ENCODE measurements around the gene HERPUD1. TPM values are rescaled to one million over a fixed set of nuclear protein-coding genes. Genes with fewer than 3 reads are reported as not detected.

HERPUD1 gene
- total and polyA plus RNA-seq, 2 donors from 2014 or later, result 209 to 234 TPM

GRCh38 chr16:56918467-56919012 lies 13.4 kb upstream of the HERPUD1 start:
- Histone ChIP-seq H3K27me3 (ENCODE audit: control insufficient read depth, insufficient read depth, low read length) (no peaks in the 10 kb centered on the region), H3K36me3 (ENCODE audit: control insufficient read depth in 2 of 3, insufficient read depth in 3 of 3, low read length in 3 of 3) (no peaks in the 10 kb centered on the region), H3K9ac (ENCODE audit: low read length in 3 of 3) (no peak overlapping the region), H3K4me3 (ENCODE audit: low read length in 3 of 3) (no peak overlapping the region), H3K27ac (ENCODE audit: low read depth in 2 of 2, low read length in 2 of 2) (no peak overlapping the region), H3K4me1 (ENCODE audit: control insufficient read depth in 2 of 3, insufficient read depth in 2 of 3, low read depth in 1 of 3, low read length in 3 of 3) (peaks cover 0 to 11% (median 10%) of the 10 kb centered on the region in 3 donors), H3K9me3 (ENCODE audit: control insufficient read depth in 2 of 3, insufficient read depth in 1 of 3, low read length in 3 of 3) (no peaks in the 10 kb centered on the region)
- no peak for DNase-seq
- FAIRE-seq, result no peak
- intact Hi-C loops (cut with DNase I), result no loop called here
- TF ChIP-seq CTCF (IDR thresholded peaks at IDR 0.05; ENCODE audit: borderline replicate concordance, extremely low read depth, insufficient read depth), result no peak

- Histone ChIP-seq H3K4me3 (ENCODE audit: low read length in 3 of 3) (no peak overlapping the region), H3K27me3 (ENCODE audit: control insufficient read depth, insufficient read depth, low read length) (no peaks in the 10 kb centered on the region), H3K9ac (ENCODE audit: low read length in 3 of 3) (no peak overlapping the region), H3K27ac (ENCODE audit: low read depth in 2 of 2, low read length in 2 of 2) (no peak overlapping the region), H3K36me3 (ENCODE audit: control insufficient read depth in 2 of 3, insufficient read depth in 3 of 3, low read length in 3 of 3) (no peaks in the 10 kb centered on the region), H3K4me1 (ENCODE audit: control insufficient read depth in 2 of 3, insufficient read depth in 2 of 3, low read depth in 1 of 3, low read length in 3 of 3) (peaks cover 0 to 11% (median 10%) of the 10 kb centered on the region in 3 donors), H3K9me3 (ENCODE audit: control insufficient read depth in 2 of 3, insufficient read depth in 1 of 3, low read length in 3 of 3) (no peaks in the 10 kb centered on the region)
- intact Hi-C loops (cut with DNase I), result no loop called here
- DNase-seq, result no peak
- FAIRE-seq, result no peak
- TF ChIP-seq CTCF (IDR thresholded peaks at IDR 0.05; ENCODE audit: borderline replicate concordance, extremely low read depth, insufficient read depth), result no peak
These were observed 12.7 kb upstream of the HERPUD1 start for GRCh38 chr16:56919099-56919800.

GRCh38 chr16:56921571-56921970 lies 10.4 kb upstream of the HERPUD1 start:
- Histone ChIP-seq H3K27me3 (ENCODE audit: control insufficient read depth, insufficient read depth, low read length) (no peaks in the 10 kb centered on the region), H3K9ac (ENCODE audit: low read length in 3 of 3) (no peak overlapping the region), H3K36me3 (ENCODE audit: control insufficient read depth in 2 of 3, insufficient read depth in 3 of 3, low read length in 3 of 3) (no peaks in the 10 kb centered on the region), H3K4me3 (ENCODE audit: low read length in 3 of 3) (no peak overlapping the region), H3K27ac (ENCODE audit: low read depth in 2 of 2, low read length in 2 of 2) (no peak overlapping the region), H3K9me3 (ENCODE audit: control insufficient read depth in 2 of 3, insufficient read depth in 1 of 3, low read length in 3 of 3) (no peaks in the 10 kb centered on the region), H3K4me1 (ENCODE audit: control insufficient read depth in 2 of 3, insufficient read depth in 2 of 3, low read depth in 1 of 3, low read length in 3 of 3) (peaks cover 0 to 6% (median 3%) of the 10 kb centered on the region in 3 donors)
- FAIRE-seq (no peak), DNase-seq (no peak)
- TF ChIP-seq CTCF (IDR thresholded peaks at IDR 0.05; ENCODE audit: borderline replicate concordance, extremely low read depth, insufficient read depth), result no peak
- intact Hi-C loops (cut with DNase I), result no loop called here

Measured in kidney (tissue), 14 donors.